Pancreas (tissue), 10 donors: Measurements from ENCODE around the gene QKI. TPM values are rescaled to one million over a fixed set of nuclear protein-coding genes. Genes with fewer than 3 reads are reported as not detected.
A peak's percentile ranks its signal among the peaks of the same experiment; 100 is the strongest.

Experiments used
- ATAC-seq, 4 donors: fragments of 200-7000 bp; cut with Tn5 transposase; one replicate each; pipeline versions ENCODE4 v1.8.0 to v1.9.1; 2020; ENCODE audit warnings: mild to moderate bottlenecking in 4 of 4, moderate library complexity in 4 of 4
- DNase-seq, 6 donors: peaks; one replicate each; pipeline ENCODE4 v3.0.0-alpha.2; 2020
- FAIRE-seq: peaks from 2 replicates; lab custom pipeline; 2012; peaks lifted over from hg19 to GRCh38; lab: Jason Lieb, UNC
- H3K27ac ChIP-seq, 4 donors: fragments of 200-600 bp; sonication (generic); 1 replicate in 3 of 4; 2 replicates in 1 of 4; pipeline versions ENCODE4 v1.5.0 to v1.8.0; 2020
- H3K27me3 ChIP-seq, 4 donors: fragments of 200-600 bp; one replicate each; pipeline ENCODE4 v1.8.0; 2021
- H3K36me3 ChIP-seq, 3 donors: fragments of 200-600 bp; sonication (generic) in 1 of 3; one replicate each; pipeline versions ENCODE4 v1.5.0 to v1.8.0; 2020 to 2021
- H3K4me1 ChIP-seq, 3 donors: fragments of 200-600 bp; one replicate each; pipeline ENCODE4 v1.8.0; 2021
- H3K4me3 ChIP-seq, 4 donors: fragments of 200-600 bp; sonication (generic) in 2 of 4; one replicate each; pipeline versions ENCODE4 v1.5.0 to v1.8.0; 2020 to 2021
- H3K9me3 ChIP-seq, 4 donors: fragments of 200-600 bp; one replicate each; pipeline ENCODE4 v1.8.0; 2021
- CTCF ChIP-seq, 4 donors: fragments of 200-600 bp; sonication (generic) in 3 of 4; IDR thresholded peaks; one replicate each; pipeline versions ENCODE4 v1.5.0 to v1.8.0; 2021; ENCODE audit warnings: antibody characterized with exemption in 4 of 4
- WGBS, 2 donors: extraction: QIAGEN DNeasy Blood & Tissue Kit; methylation state at CpG; one replicate each; pipeline ENCODE4 v1.1.7; 2013; 5-methylcytosine and 5-hydroxymethylcytosine counted together
- intact Hi-C, 3 donors: fragments of 100-400 bp; cut with DNase I; formaldehyde crosslinking; loops; one replicate each; pipeline versions ENCODE4 v1.11.1 to v1.14.2; 2022
- polyA plus RNA-seq, 2 donors: library from polyadenylated mRNA; stranded (reverse); fragments of 200-250 nt; gene quantifications; one replicate each; pipeline ENCODE4 v1.2.3, GENCODE V29; 2013
- total RNA-seq, 6 donors: library from RNA; stranded (reverse); fragmentation: NEBNext Ultra II Directional in 4 of 6; extraction: Animal tissue kit (Norgen Biotek cat#: 25700) in 4 of 6; gene quantifications; one replicate each; pipeline versions ENCODE4 v1.2.1 to v1.2.4, GENCODE V29; 2021 to 2023
- donor health status: healthy with polysubstance abuse.
- donor health status: DM: no; HTN: no; CAD: no; lungs with moderate emphysema.
- donor health status: DM: no; HTN: no; CAD: no.
- donor health status: control.
- donor health status: control.
- donor health status: Bipolar disorder and iron deficiency.
- donor health status: DM: yes; HTN: yes; CAD: no.
- donor health status: DM: no; HTN: no; CAD: no.
- donor health status: DM: no; HTN: no; CAD: no.
- donor health status: DM: yes; HTN: yes; CAD: no.

Gene QKI
- total and polyA plus RNA-seq, 8 donors: 9.0 to 52.6 (median 21.6) TPM

- WGBS, 2 donors: 18 to 23% methylated on average over 5 of the region's 5 CpGs
- DNase-seq (no peak), FAIRE-seq (peak; percentile 17), ATAC-seq (no peak)
- Histone ChIP-seq H3K4me3 (peak overlapping the region in 1 of 4 donors; percentile 11), H3K36me3 (no peaks in the 10 kb centered on the region), H3K27ac (peak overlapping the region in 2 of 4 donors; percentile 94 to 96), H3K4me1 (peaks cover 0 to 46% (median 30%) of the 10 kb centered on the region in 3 donors), H3K27me3 (no peaks in the 10 kb centered on the region), H3K9me3 (no peaks in the 10 kb centered on the region)
- intact Hi-C loops: no loop called here
- no peak for TF ChIP-seq CTCF (IDR thresholded peaks at IDR 0.05)
Observed at GRCh38 chr6:163418311-163419029, 4.0 kb downstream of the QKI start.

GRCh38 chr6:163419413-163420288 is 5.1 kb downstream of the QKI start:
- Histone ChIP-seq H3K4me1 (peaks cover 0 to 46% (median 30%) of the 10 kb centered on the region in 3 donors), H3K27ac (peak overlapping the region in 2 of 4 donors; percentile 94 to 96), H3K27me3 (no peaks in the 10 kb centered on the region), H3K9me3 (no peaks in the 10 kb centered on the region), H3K4me3 (peak overlapping the region in 2 of 4 donors; percentile 6 to 11), H3K36me3 (no peaks in the 10 kb centered on the region)
- ATAC-seq (peak in 1 of 4 donors; percentile 7), FAIRE-seq (no peak), DNase-seq (no peak)
- 8 to 12% methylated on average over 6 of the region's 6 CpGs for WGBS, 2 donors
- intact Hi-C loops: loop anchor here in 1 of 3 donors (10.0 kb wide), 1 partner anchor 535 kb away; no protein-coding TSS in a partner anchor
- no peak for TF ChIP-seq CTCF (IDR thresholded peaks at IDR 0.05)

DNA sequence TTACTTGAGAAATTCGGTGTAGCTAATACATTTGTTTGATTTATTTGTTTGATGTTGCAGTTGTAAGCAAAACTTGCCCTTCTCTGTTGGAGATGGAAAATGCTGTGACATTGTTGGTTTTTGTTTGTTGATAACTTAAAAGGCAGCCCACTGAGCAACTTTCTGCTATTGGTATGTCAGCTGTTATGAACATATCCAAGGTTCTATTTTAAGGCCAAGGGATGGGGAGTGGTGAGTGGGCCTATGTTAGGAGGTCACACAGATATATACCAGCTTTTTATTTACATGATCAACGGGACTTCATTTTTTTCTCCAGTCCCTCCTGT is 5.7 kb downstream of the QKI start:
- Histone ChIP-seq H3K9me3 (no peaks in the 10 kb centered on the region), H3K27me3 (no peaks in the 10 kb centered on the region), H3K4me3 (no peak overlapping the region), H3K27ac (peak overlapping the region in 2 of 4 donors; percentile 9 to 96), H3K4me1 (peaks cover 0 to 46% (median 30%) of the 10 kb centered on the region in 3 donors), H3K36me3 (no peaks in the 10 kb centered on the region)
- intact Hi-C loops: loop anchor here in 1 of 3 donors (10.0 kb wide), 1 partner anchor 535 kb away; no protein-coding TSS in a partner anchor
- TF ChIP-seq CTCF (IDR thresholded peaks at IDR 0.05): no peak
- DNase-seq: no peak
- 4 to 11% methylated on average over 2 of the region's 2 CpGs for WGBS, 2 donors
- FAIRE-seq: no peak
- ATAC-seq: no peak

- no peak for TF ChIP-seq CTCF (IDR thresholded peaks at IDR 0.05)
- Histone ChIP-seq H3K4me3 (no peak overlapping the region), H3K27me3 (no peaks in the 10 kb centered on the region), H3K36me3 (no peaks in the 10 kb centered on the region), H3K4me1 (peaks cover 0 to 53% (median 43%) of the 10 kb centered on the region in 3 donors), H3K9me3 (no peaks in the 10 kb centered on the region), H3K27ac (no peak overlapping the region)
- FAIRE-seq: no peak
- DNase-seq: no peak
- 85 to 88% methylated on average over 3 of the region's 3 CpGs for WGBS, 2 donors
- no peak for ATAC-seq
- intact Hi-C loops: loop anchor here in 1 of 3 donors (10.0 kb wide), 1 partner anchor 532 kb away; no protein-coding TSS in a partner anchor
Observed at GRCh38 chr6:163422550-163422949, 8.0 kb downstream of the QKI start.
